Fibroblast of skin of right quadriceps (primary cell): ENCODE measurements around the gene LNPK.
"Not testable (repeated sequence)": the region's sequence is repeated elsewhere in the genome, so short reads cannot be mapped to it uniquely, and the experiment has no call there.

ENCODE experiments used
- DNase-seq: peaks from one replicate; pipeline ENCODE4 v3.0.0-alpha.2; 2013

LNPK gene, protein sequence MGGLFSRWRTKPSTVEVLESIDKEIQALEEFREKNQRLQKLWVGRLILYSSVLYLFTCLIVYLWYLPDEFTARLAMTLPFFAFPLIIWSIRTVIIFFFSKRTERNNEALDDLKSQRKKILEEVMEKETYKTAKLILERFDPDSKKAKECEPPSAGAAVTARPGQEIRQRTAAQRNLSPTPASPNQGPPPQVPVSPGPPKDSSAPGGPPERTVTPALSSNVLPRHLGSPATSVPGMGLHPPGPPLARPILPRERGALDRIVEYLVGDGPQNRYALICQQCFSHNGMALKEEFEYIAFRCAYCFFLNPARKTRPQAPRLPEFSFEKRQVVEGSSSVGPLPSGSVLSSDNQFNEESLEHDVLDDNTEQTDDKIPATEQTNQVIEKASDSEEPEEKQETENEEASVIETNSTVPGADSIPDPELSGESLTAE

DNA sequence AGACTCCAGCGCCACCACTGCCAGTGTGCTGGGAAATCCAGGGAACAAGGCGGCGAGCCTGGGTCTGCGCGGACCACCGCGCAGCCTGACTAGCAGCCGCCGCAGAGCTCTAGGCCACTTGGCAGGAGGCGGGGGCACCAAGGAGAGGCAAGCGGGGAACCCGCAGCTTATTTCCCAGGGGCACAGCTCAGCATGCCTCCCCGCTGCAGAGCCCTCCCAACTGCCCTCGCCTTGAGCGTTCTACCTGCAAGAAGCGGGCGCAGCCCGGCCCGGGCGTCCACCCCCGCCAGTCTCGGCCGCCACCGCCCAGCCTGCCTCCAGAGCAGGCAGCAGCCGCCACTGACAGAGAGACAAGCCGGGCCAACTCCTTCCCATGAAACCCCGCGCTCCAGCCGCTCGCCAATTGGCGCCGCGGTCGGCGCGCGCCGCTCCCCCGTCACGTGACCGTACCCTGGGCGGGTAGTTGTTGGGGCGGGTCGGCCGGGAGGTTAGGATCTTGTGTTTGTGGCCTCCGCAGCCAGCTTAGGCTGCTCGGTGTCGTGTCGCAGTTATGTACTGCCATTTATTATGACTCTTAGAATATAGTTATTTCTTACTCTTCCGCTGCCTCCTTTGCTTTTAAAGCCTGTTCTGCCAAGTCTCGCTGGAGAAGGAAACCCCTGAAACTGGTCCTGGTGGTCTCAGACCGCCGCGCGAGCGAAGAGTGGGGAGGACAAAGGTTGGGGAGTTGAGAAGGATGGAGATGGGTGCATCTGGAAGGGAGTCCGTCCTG lies at the start of gene LNPK:
Gene LNPK, minus strand, starts transcription at position 352 of the 772 bp plus-strand sequence. CDS start 6,683 bp downstream, outside the sequence.
- peak; percentile 86 for DNase-seq

DNA sequence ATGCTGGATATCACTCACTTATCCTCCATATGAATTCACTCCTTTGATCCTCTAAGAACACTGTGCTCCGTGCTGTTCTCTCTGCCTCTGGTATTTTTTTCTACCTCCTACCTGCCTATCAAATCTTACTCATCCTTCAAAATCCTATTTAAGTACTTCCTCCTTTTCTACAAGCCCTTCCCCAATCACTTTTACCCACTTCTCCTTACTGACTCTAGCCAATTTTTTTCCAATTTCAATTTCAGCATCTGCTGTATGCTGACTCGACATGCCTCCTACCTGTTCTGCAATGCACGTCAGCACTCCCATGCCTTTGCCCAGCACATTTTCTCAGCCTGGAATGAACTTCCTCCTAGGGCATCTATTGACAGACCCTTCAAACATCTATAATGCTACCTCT lies 37.3 kb upstream of the LNPK start:
- no peak for DNase-seq

DNA sequence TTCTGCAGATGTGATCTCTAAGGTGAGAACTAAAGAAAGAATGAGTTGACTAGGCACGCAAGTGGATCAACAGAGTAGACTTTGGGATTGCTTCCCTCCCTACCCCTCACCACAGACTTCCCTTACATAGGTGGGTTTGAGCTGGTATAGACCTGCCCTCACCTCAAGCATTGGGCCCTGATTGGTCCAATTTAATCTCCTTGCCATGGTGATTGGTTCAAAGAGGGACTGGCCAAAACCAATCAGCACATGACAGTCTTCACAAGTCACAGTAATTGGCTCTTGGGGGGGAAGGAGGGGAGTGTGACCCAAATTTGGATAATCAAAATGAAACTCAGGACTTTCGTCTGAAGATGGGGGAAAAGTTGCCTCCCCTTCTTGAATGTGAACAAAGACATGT lies 36.6 kb upstream of the LNPK start:
- DNase-seq: no peak

DNA sequence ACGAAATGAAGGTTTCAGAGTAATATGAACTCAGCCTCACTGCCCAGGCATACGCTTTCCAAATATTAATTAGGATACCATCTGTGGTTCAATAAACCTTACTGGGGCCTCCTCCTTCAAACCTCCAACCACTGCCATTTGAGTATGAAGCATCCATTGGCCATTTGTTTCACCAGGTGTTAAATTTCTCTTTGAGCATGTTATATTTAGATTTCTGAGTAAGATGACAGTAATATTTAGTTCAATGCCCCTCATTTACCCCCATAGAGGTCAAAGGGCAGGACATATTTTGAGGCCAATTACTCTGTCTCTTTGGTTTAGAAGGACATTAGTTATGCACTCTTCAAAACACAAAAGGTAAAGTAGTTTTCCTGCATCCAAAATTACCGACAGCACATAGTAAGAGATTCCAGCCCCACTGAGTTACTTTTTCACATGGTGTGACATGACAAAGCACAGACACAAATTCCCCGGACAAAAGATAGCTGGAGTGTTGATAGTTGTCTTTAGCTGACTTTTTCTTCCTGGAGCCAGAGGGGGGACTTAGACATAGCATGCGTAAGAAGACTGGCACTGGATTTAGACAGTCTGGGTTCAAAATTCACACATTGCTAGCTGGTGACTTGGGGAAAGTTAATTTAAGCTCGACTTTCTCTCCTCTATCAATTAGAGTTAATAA lies 33.1 kb upstream of the LNPK start:
- DNase-seq: no peak

DNA sequence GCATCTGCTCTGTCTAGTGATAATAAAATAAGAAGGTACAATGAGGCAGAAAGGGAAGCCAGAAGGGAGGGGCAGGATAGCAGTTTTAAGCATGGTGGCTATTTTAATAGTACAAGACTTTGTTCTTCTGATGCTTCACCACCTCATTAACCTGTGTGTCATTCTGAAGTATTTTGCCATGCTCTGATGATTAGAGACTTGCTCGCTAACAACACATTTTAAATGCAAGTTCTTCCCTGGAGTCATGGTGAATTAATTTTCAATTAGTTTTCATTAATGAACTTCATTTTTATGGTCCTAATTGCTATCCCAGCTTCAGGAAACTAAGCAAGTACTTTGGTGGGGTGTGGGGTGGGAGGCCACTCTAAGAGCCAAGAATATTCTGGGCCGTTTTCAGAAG lies 25.7 kb upstream of the LNPK start:
- DNase-seq: no peak

DNA sequence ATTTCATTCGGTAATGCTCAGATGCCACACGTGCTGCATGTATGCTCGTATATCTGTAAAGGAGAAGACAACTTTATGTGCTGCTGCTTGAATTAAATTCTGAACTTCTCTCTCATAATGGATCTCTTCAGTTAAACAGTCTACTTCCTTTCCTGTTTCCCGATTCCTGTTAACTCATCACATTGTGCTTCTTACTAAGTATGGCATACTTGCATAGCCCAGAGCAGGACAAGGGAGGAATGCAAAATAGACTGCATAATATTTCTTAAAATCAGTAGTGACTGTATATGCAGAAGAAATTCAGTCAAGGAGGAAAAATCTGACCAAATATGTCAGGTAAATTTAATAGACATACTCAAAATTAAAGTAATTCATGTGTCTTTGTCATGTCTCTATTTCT lies 23.9 kb upstream of the LNPK start:
- no peak for DNase-seq

DNA sequence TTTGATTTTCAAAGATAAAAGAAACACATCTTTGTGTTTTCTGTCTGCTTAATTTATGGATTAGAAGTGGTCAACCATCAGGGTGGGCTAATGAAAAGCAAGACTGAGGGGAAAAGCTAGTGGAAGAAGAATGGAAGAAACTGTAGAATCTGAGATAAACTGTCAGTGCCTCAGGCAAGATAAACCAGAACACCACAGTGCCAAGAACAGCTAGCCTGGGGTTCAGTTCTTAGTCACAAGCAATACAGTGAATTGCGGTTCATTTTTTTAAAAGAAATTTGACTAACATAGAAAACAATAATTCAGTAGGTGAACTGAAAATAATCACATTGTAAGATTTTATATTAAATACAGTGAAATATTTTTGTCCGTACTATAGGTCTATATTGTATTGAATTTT lies 22.0 kb upstream of the LNPK start:
- DNase-seq: no peak

DNA sequence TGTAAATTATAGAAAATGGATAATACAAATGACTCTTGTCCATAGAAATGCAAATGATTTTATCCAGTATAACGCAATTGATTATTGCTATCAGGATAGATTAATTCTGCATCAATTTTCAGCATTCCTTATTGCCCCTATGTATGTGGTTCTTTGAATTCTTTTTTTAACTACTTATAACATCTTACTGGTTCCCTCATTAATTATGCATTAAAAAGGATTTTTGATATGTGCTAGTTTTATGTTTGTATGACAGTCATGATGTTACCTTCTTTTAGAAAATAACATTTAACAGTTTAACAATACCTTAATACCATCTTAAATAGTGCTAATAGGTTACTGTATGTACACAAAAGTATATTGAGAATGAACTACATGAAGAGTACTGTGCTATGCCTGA lies 20.0 kb upstream of the LNPK start:
- no peak for DNase-seq

DNA sequence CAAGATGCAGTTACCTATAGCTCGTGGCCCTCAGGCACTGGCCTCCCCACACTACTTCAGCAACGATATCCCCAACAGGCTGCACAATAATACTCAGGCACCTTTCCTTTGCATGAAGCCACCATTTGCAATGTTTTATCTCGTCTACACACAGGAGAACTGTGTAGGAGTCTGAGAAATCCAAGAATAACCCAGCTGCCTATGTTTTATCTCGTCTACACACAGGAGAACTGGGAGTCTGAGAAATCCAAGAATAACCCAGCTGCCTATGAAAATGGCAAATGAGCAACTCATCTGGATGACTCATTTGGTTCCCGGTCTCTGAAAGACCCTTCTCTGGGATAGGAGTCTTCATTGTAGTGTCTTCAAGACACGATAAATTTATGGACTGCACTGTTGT lies 18.3 kb upstream of the LNPK start:
- no peak for DNase-seq

DNA sequence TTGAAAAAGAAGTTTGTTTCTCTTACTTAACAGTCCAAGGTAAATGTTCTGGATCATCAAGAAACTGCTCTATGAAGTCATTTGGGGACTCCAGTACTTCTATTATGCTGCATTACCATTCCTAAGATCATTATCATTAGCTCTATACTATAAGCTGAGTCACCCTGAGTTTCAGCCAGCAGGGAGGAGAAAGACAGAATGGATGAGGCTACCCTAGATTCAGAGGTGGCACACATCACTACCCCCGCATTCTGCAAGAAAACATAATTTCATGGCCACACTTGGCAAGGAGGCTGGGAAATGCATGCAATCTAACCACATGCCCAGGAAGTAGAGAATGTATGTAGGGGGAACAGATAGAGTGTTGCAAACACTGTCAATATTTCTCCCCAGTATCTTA lies 16.6 kb upstream of the LNPK start:
- peak; percentile 51 for DNase-seq

DNA sequence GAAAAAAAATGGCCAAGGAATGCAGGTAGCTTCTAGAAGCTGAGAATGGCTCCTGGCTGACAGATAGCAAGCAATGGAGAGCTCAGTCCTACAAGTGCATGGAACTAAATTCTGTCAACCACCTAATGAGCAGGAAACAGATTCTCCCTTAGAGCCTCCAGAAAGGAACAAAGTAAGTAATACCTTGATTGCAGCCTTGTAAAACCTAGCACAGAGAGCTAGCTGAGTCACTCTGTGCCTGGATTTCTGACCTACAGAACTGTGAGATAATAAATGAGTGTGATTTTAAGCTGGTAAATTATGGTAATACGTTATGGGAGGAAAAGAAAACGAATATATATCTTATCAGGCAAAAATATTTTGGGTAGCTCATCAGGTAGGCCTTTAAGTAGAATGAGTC lies 7.4 kb upstream of the LNPK start:
- no peak for DNase-seq

DNA sequence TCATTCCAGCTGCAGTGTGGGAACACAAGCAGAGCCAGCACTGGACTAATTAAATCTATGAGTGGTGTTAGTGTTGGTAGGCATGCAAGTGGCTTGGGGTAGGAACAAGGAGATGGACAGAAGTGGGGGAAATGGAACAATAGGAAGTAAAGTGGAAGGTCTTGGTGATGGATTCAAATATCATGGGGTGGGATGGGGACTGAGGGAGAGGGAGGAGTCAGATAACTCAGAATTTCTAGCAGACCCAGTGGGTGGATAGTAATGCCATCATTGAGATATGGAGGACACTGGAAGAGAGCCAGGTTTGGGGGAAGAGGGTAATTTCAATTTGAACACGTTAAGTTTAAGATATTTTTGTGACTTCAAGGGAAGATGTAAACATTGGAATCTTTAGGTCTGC lies 2.9 kb upstream of the LNPK start:
- no peak for DNase-seq

DNA sequence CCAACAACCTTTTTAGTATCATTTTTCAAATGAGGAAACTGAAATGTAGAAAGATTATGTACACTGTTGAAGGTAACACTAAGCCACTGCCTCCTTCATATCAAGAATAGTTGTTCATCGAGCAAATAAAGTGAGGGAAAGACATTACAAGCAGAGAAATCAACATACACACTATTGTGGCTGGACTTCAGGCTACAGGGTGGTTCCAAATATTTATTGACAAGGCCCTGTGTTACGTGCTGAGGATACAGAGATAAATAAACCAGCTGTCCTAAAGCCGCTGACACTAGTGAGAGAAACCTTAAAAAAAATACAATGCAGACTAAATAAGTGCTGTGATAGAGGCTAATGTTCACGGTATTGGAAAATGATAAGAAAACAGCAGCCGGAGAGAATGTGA lies 1.9 kb upstream of the LNPK start:
- no peak for DNase-seq

DNA sequence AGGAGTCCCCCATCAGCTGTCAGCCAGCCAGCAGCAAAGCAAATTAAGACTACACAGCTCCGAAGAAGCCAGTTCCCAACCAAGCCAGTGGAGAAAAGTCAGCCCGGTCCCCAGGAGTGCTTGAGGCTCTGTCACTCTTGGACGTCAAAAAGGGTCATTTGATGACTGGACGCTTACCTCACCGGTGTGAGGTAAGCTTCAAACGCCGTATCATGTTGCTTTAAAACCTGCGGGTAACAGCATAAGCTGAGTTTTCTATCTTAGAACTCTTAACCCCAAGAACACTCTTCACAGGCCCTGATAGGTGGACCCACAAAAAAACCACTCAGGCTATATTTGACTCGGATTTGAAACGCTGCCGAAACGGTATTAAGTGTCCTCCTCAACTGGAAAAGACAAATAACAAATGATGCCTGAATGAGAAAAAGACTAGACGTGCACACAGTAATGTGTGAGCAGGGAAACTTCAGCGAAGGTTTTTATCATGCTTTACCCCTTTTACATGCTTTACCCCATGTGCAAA lies 682 bp upstream of the LNPK start:
- peak; percentile 24 for DNase-seq

DNA sequence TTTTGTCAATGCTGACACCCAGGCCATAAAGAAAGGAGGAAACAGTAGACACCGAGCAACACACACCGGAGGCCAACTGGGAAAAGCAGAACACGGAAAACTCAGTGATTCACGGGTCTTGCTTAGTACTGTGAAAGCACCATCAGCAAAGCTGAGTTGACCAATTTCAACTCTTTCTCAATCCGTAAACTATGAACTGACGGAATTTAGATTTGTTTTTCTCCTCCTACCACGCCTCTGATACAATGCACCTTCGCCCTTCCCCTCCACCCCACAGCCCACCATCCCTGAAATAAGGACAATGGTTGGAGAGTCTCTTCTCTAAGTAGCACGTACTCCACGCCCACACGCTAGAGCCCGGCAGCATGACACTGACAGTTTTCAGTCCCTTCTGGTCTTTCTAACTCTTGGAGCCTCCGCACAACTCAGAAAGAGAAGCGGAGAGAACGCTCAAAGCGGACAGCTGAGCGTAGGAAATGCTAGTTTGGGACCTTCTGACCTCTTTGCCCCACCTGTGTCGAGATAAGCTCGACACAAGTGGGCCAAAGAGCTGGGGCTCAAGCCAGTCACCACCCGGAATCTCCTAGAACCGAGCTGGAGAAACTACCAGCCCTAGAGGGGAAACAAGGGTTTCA lies 669 bp downstream of the LNPK start:
- peak; percentile 51 for DNase-seq

DNA sequence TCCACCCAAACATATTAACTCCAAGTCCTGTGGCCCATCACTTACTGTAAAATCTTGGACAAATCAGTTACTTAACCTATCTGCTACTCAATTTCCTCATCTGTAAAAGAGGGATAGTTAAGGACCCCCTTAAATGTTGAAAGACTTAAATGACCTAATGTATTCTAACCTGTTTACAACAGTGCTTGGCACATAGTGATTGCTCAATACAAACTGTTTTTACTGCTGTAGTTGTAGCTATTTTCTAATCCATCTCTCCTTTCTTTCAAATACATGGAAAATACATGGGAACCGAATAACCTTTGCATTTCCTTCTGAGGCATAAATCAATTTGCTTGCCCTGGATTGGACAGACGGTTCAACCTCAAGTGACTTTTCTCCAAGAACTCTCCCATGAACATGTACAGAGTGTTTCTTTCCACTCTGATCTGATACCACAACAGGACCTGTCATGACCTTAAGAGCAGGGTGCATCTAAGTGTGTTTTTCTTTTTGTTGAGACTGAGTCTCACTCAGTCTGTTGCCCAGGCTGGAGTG lies 2.7 kb downstream of the LNPK start:
- no peak for DNase-seq

DNA sequence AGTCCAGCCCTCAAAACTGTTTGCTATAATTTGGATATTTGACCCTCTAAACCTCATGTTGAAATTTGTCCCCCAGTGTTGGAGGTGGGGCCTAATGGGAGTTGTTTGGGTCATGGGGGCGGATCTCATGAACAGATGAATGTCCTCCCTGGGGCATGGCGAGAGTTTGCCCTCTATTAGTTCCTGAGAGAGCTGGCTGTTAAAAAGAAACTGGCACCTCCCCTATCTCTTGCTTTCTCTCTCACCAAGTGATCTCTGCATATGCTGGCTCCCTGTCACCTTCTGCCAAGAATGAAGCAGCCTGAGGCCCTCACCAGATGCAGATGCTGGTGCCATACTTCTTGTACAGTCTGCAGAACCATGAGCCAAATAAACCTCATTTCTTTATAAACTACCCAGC lies 12.0 kb downstream of the LNPK start:
- DNase-seq: no peak

DNA sequence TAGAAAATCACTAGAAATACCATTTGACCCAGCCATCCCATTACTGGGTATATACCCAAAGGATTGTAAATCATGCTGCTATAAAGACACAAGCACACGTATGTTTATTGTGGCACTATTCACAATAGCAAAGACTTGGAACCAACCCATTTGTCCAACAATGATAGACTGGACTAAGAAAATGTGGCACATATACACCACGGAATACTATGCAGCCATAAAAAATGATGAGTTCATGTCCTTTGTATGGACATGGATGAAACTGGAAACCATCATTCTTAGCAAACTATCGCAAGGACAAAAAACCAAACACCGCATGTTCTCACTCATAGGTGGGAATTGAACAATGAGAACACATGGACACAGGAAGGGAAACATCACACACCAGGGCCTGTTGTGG lies 14.9 kb downstream of the LNPK start:
- DNase-seq: not testable (repeated sequence)

DNA sequence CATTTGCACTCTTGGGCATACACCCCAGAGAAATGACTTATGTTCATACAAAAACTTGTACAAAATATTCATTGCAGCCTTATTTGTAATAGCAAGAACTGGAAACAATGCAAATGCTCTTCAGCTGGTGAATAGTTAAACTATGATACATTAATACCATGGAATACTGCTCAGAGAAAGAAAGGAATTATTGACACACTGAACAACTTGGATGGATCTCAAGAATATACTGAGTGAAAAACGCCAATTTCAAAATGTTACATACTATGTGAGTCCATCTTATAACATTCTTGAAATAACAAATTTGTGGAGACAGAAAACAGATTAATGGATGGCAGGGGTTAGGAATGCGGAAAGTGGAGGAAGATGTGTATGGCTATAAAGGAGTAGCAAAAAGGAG lies 17.2 kb downstream of the LNPK start:
- DNase-seq: peak; percentile 39

DNA sequence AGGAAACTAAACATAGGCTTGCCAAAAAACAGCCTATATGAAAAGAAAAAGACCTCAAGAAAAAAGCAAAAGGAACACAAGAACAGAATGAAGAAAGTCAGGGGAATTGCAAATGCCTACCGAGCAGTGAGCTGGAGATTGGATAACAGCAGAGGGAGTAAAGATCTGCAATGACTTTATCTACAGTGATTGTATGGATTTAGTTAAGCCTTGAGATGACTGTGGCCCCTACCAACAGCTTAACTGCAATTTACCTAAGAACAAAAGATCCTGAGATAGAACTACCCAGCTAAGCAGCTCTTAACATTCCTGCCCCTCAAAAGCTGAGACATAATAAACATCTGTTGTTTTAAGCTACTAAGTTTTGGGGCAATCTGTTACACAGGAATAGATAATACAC lies 20.5 kb downstream of the LNPK start:
- DNase-seq: no peak

DNA sequence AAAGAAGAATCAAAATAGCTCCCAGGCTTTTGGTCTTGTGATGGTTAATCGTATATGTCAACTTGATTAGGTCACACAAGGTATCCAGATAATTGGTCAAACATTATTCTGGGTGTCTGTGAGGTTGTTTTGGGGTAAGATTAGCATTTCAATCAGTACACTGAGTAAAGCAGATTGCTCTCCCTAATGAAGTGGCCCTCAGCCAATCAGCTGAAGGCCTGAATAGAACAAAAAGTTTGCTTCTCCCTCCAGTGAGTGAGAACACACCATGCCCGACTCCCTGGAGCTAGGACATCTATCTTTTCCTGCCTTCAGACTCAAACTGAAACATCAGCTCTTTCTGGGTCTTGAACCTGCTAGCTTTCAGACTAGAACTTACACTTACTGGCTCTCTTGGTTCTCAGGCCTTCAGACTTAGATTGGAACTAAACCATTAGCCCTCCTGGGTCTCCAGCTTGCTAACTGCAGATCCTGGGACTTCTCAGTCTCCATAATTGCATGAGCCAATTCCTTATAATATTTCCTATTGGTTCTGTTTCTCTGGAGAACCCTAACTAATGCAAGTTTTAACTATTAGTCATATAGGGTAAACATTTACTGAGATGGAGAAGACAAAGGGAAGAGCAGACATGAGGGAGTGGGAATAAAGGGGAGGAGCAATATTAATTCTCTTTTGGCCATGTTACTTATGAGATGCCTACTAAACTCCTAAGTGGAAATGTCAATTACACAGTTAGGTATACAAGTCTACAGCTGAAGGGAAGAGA lies 25.5 kb downstream of the LNPK start:
- DNase-seq: peak; percentile 38

DNA sequence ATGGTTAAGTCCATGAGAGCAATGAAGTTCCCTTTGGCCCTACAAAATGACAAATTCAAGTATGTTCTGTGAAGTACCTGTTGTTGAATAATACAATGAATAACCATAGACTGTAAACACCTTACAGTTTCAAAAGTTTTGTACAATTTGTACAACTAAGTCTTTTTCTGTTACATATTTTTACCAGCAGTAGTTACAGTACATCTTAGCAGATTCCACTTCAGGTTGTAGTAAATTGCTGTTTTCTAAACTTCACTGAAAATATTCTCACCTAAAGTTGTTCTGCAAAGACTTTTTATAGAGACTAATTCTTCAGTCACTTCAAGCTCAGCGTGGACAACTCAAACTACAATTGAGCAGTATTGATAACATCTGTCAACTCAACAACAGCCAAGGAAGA lies 28.7 kb downstream of the LNPK start:
- no peak for DNase-seq
